GM12892 (cell line): Measurements from ENCODE around the gene GNA14.

ENCODE experiments used
- POLR2A ChIP-seq: IDR thresholded peaks from 2 replicates; pipeline ENCODE4 v1.6.1; 2011; ENCODE audit warnings: low read depth, low read length, control low read depth
- TAF1 ChIP-seq: IDR thresholded peaks from 2 replicates; pipeline ENCODE4 v1.6.1; 2011; ENCODE audit warnings: low read depth, mild to moderate bottlenecking, control low read depth, low read length, borderline replicate concordance

DNA sequence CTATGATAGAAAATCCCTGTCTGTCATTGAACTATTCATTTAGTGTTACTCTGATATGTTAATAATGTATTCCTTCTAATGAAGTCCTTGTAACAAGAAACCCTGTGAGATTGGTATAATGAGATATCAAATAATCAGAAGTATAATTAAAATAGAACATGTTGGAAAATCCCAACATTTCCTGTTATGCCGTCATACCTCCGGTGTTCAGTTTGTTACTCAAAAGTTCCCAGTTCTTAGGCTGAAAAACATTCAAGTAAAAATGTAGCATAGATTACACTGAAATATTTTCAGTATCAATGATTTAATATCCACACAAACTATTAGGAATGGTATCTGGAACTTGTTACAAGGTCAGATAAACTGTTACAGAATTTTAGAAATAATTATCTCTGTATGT, 227.5 kb downstream of the GNA14 start:
- TF ChIP-seq POLR2A (no peak), TAF1 (no peak)
